HG02763 (cell line): ENCODE data around the gene ZKSCAN5.
"Not testable (repeated sequence)": the region's sequence is repeated elsewhere in the genome, so short reads cannot be mapped to it uniquely, and the experiment has no call there.

ENCODE experiments used
- ATAC-seq: cut with Tn5 transposase; IDR thresholded peaks from one replicate; pipeline ENCODE4 v1.9.1; 2021; ENCODE audit warnings: mild to moderate bottlenecking, moderate library complexity; ENCODE audit not compliant: unreplicated experiment

The ZKSCAN5 gene

DNA sequence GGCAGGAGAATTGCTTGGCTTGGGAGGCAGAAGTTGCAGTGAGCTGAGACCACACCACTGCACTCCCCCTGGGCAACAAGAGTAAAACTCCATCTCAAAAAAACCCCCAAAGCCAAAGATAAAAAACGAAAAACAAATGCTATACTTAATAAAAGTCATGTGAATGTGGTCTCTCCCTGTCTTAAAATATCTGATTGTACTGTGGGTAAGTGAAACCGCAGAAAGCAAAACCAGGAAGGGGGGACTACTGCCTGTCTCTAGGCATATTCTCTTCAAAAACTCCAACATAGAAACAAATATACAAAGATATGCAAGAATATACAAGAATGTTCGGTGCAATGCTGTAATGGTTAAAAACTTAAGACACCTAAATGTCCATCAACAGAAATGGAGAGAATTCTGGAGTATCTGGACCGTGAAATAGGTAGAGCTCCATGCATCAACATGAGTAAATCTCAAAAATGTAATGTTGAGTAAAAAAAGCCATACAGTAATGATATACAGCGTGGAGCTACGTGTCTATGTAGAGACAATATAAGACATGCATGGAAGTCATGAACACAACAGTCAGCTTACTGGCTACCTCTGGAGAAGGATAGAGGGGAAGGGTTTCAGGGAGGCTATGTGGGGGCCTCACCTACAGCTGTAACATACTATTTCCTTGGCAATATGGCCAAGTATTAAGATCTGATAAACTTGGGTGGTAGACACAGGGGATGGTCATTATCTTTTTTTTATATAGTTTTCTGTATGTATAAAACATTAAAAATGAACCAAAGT lies 6.5 kb upstream of the ZKSCAN5 start:
- ATAC-seq, result no peak

GRCh38 chr7:99498546-99498944 lies 5.9 kb upstream of the ZKSCAN5 start:
- no peak for ATAC-seq

DNA sequence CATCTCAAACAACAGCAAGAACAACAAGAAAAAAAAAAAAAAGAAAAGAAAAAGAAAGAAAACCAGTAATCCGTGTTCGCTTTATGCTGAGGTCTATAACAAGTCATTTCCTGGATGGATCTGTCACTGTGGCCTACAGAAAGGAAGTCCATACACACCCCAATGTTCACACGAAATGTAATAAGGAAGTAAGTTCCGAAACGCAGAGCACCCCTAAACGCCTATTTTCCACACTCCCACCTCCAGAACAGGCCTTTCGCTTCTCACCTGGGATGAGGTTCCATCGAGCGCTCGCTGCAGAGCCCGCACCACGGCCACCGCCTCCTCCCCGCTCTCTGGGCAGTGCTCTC lies 5.1 kb upstream of the ZKSCAN5 start:
- ATAC-seq, result no peak

DNA sequence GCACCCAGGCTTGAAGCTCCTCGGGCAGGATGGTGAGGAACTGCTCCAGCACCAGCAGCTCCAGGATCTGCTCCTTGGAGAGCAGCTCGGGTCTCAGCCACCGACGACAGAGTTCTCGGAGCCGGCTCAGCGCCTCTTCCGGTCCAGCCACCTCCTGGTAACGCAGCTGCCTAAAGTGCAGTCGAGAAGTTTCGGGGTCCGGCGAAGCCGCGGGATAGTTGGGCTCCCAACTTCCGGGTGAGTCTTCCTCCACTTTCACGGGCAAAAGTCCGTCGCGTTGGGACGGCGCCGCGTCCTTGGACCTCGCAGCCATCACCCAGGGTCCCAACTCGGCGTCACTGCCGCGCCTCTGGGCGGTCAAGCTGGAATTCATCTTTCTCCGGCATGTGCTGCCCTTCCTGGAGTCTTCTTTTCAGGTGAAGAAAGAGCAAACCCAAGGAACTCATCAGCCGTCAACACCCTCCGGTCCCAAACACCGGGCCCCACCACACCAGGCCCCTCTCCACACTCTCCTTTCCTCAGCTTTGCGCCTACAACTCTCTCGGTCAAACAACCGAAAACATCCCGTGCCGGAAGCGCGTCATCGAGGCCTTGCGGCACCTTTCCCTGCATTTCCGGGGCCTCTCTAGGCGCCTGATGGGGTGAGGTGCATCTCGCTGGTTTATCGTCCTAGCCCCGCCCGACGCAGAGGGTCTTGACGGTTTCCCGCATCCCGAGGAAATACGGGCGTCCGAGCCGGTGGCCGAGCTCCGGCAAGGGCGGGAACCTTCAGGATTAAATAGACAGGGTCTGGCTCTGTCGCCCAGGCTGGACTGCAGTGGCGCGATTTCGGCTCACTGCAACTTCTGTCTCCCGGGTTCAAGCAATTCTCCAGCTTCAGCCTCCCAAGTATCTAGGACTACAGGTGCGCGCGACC lies 4.5 kb upstream of the ZKSCAN5 start, which contains the start of gene ZNF394:
Gene ZNF394 (minus strand): TSS at position 561 of the 916 bp plus-strand sequence. CDS start 188 bp downstream, at position 373.
- peak; percentile 40 for ATAC-seq

GRCh38 chr7:99500637-99501009 lies 3.8 kb upstream of the ZKSCAN5 start:
- ATAC-seq, result no peak

GRCh38 chr7:99501236-99501635 lies 3.2 kb upstream of the ZKSCAN5 start:
- ATAC-seq, result not testable (repeated sequence)

DNA sequence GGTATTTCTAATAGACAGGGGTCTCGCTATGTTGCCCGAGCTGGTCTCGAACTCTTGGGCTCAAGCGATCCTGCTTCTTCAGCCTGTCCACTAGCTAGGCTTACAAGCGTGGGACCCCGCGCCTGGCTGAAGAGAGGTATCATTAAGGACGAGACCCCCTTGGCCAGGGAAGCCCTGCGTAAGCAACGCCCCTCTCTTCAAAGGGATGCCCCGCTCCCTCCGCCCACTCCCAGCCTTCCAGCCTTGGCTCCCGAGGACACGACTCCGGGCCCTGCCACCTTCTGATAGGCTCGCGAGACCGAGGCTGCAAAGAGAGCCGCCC lies 220 bp upstream of the ZKSCAN5 start:
- no peak for ATAC-seq

DNA sequence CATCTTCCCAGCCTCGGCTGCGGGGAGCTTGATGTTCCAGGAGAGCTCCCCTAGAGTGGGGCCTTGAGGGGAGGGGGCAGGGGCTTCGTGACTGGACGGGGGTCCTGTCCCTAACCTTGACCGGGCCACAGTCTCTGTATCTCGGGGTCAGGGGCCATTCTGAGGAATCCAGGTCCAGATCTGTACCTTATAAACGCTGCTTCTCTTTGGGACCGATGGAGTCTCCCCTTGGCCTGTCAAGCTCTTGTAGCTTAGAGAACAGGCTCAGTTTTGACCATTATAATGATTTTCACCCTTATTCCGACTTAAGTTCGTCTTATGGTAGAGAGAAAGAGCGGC lies 831 bp downstream of the ZKSCAN5 start:
- no peak for ATAC-seq

DNA sequence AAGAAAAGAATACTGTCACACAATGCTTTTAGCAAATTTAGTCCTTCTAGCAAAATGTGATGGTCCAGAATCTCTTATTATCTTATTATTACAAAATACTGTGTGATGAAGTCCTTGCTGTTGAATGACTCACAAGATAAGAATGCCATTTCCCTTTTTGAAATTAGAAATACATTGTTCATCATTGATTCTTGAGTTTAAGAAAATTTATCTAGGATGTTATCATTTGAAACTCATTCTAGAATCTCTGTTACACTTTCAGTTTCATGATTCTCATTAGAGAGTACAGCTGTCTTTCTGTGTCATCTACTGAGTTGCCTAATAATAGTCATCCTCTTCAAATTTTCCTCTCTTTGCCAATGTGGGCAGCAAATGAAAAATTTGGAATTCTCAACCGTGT lies 9.6 kb downstream of the ZKSCAN5 start:
- ATAC-seq, result no peak

GRCh38 chr7:99521399-99521798 lies 16.9 kb downstream of the ZKSCAN5 start:
- no peak for ATAC-seq

DNA sequence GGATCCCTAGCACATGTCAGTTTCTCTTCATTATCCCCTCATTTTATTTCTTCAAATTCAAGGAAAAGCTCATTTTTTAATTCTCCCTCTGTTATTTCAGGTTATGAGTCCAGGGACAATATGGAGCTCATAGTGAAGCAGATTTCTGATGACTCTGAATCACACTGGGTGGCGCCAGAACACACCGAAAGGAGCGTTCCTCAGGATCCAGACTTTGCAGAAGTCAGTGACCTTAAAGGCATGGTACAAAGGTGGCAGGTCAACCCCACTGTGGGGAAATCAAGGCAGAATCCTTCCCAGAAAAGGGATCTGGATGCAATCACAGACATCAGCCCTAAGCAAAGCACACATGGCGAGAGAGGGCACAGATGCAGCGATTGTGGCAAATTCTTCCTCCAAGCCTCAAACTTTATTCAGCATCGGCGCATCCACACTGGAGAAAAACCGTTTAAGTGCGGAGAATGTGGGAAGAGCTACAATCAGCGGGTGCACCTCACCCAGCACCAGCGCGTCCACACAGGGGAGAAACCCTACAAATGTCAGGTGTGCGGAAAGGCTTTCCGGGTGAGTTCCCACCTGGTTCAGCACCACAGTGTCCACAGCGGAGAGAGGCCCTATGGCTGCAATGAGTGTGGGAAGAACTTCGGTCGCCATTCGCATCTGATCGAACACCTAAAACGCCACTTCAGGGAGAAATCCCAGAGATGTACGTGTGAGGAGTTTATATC lies 21.4 kb downstream of the ZKSCAN5 start:
- no peak for ATAC-seq

DNA sequence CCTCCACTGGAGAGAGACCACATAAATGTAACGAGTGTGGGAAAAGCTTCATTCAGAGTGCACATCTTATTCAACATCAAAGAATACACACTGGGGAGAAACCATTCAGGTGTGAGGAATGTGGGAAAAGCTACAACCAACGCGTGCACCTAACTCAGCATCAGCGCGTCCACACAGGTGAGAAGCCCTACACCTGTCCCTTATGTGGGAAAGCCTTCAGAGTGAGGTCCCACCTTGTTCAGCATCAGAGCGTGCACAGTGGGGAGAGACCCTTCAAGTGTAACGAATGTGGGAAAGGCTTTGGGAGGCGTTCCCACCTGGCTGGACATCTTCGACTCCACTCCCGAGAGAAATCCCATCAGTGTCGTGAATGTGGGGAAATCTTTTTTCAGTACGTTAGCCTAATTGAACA lies 26.9 kb downstream of the ZKSCAN5 start:
- ATAC-seq, result no peak

GRCh38 chr7:99535667-99536066 lies 31.2 kb downstream of the ZKSCAN5 start:
- no peak for ATAC-seq

DNA sequence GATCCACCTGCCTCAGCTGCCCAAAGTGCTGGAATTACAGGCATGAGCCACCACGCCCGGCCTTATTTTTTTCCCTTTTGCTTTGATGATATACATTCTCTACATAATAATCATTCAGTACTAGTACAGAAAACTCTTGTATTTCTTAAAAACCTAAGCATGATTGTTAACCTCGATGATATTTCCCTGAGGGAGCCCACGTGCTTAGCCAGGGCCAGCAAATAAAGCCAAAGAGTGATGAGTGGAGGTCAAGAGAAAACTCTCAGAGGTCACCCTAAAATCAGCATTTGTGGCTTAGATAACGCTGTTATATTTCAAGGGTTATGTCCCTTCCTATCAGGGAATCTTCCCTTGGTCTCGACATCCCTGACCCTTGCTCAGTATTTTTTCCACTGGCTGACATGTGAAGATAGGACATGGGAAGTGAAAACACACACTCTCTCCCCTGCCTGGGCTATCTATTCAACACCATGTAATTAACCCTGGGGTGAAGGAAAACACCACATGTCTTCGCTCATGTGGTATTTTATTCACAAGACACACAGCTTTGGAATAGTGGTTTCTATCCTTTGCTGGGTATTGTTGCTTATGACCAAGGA lies 34.9 kb downstream of the ZKSCAN5 start:
- ATAC-seq, result no peak

- no peak for ATAC-seq
Observed at GRCh38 chr7:99540542-99540941, 36.1 kb downstream of the ZKSCAN5 start.

DNA sequence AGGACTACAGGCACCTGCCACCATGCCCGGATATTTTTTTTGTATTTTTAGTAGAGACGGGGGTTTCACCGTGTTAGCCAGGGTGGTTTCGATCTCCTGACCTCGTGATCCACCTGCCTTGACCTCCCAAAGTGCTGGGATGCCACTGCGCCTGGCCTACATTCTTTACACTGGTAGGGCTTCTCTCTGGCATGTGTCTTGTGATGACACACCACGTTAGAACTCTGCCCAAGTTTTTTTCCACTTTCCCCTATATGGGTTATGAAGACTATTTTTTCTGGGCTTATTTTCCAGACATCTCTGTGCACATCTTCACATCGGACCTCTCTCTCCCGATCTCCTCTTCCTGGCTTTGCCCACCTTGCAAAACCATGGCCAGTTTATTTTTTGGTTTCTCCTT lies 36.8 kb downstream of the ZKSCAN5 start:
- ATAC-seq, result no peak

GRCh38 chr7:99543081-99543671 lies 38.7 kb downstream of the ZKSCAN5 start:
- ATAC-seq, result no peak

- no peak for ATAC-seq
Observed at GRCh38 chr7:99543916-99544315, 39.5 kb downstream of the ZKSCAN5 start.

DNA sequence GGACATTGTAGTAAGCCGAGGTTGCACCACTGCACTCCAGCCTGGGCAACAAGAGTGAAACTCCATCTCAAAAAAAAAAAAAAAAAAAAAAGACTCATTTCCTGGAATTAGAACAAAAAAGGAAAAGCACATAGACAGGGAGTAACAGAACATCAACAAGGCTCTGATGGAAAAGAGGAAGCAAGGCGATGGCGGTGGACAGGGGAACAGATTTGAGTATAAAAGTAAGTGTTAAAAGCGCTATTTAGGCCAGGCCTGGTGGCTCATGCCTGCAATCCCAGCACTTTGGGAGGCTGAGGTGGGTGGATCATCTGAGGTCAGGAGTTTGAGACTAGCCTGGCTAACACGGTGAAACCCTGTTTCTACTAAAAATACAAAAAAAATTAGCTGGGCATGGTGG lies 40.8 kb downstream of the ZKSCAN5 start:
- ATAC-seq, result not testable (repeated sequence)

DNA sequence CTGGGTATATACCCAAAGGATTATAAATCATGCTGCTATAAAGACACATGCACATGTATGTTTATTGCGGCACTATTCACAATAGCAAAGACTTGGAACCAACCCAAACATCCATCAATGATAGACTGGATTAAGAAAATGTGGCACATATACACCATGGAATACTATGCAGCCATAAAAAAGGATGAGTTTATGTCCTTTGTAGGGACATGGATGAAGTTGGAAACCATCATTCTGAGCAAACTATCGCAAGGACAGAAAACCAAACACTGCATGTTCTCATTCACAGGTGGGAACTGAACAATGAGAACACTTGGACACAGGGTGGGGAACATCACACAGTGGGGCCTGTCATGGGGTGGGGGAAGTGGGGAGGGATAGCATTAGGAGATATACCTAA lies 45.1 kb downstream of the ZKSCAN5 start:
- not testable (repeated sequence) for ATAC-seq

DNA sequence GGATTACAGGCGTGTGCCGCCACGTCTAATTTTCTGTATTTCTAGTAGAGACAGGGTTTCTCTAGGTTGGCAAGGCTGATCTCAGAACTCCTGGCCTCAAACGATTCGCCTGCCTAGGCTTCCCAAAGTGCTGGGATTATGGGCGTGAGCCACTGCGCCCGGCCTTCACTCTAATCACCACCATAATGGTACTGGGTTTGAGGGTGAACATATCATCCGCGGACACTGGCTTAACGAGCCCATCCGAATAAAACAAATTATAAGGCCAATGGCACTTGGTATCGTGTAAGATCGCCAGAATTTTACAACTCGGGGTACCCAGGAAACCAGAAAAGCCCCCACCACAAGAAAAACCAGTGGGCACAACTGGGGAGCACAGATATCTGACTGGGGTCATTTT lies 46.9 kb downstream of the ZKSCAN5 start:
- ATAC-seq, result no peak
